Prostate gland (tissue), 2 donors: Measurements from ENCODE around the gene EPHA6.

ENCODE experiments used
- POLR2A ChIP-seq: fragments of 450-650 bp; IDR thresholded peaks from one replicate; pipeline ENCODE4 v1.6.1; 2016; ENCODE audit warnings: antibody characterized with exemption, mild to moderate bottlenecking
- POLR2AphosphoS5 ChIP-seq: sonication (generic); formaldehyde crosslinking; IDR thresholded peaks from one replicate; pipeline ENCODE4 v1.6.1; 2017; ENCODE audit warnings: antibody characterized with exemption
- TF ChIP-seq, protein P1 (sequence below), 4 experiments: fragments of 200-600 bp in 2 of 4; fragments of 450-650 bp in 2 of 4; sonication (generic) in 2 of 4; IDR thresholded peaks; 1 replicate in 3 of 4; 2 replicates in 1 of 4; pipeline ENCODE4 v1.5.1; 2016 to 2019; ENCODE audit warnings: antibody characterized with exemption in 4 of 4, mild to moderate bottlenecking in 2 of 4, moderate library complexity in 2 of 4

- TF ChIP-seq, protein P1, sequence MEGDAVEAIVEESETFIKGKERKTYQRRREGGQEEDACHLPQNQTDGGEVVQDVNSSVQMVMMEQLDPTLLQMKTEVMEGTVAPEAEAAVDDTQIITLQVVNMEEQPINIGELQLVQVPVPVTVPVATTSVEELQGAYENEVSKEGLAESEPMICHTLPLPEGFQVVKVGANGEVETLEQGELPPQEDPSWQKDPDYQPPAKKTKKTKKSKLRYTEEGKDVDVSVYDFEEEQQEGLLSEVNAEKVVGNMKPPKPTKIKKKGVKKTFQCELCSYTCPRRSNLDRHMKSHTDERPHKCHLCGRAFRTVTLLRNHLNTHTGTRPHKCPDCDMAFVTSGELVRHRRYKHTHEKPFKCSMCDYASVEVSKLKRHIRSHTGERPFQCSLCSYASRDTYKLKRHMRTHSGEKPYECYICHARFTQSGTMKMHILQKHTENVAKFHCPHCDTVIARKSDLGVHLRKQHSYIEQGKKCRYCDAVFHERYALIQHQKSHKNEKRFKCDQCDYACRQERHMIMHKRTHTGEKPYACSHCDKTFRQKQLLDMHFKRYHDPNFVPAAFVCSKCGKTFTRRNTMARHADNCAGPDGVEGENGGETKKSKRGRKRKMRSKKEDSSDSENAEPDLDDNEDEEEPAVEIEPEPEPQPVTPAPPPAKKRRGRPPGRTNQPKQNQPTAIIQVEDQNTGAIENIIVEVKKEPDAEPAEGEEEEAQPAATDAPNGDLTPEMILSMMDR (IDR thresholded peaks at IDR 0.05): no peak
- TF ChIP-seq POLR2A (no peak), POLR2AphosphoS5 (no peak)
Measured at GRCh38 chr3:96776818-96777217, 37.6 kb upstream of the EPHA6 start.
